ENCODE results near the gene FNDC1.

GRCh38 chr6:159232751-159233150, 63.6 kb downstream of the FNDC1 start:
- no peak for TF ChIP-seq POLR2A (IDR thresholded peaks at IDR 0.05; ENCODE audit: low read length)
- no peak for TF ChIP-seq GATA1 (IDR thresholded peaks at IDR 0.05; ENCODE audit: low read depth, low read length)

All from erythroblast (primary cell).